Measurements from ENCODE around the gene HS3ST3A1.

Gene HS3ST3A1

GRCh38 chr17:13541032-13541480 lies 60.7 kb downstream of the HS3ST3A1 start:
- no peak overlapping the region for H3K4me2 ChIP-seq (ENCODE audit: low read length)
- no peaks in the 10 kb centered on the region for H3K9me3 ChIP-seq (ENCODE audit: control insufficient read depth, insufficient read depth, low read length)
- no peak overlapping the region for H3K27ac ChIP-seq (ENCODE audit: low read depth, low read length)
- no peaks in the 10 kb centered on the region for H3K9me2 ChIP-seq (replicated peaks; ENCODE audit: control insufficient read depth, low read length)
- H3K4me3 ChIP-seq (ENCODE audit: low read length) = no peak overlapping the region
- no peaks in the 10 kb centered on the region for H3F3A ChIP-seq (ENCODE audit: control insufficient read depth, insufficient read depth)
- H3K36me3 ChIP-seq (ENCODE audit: control insufficient read depth, low read length) = no peaks in the 10 kb centered on the region
- no peaks in the 10 kb centered on the region for H3K27me3 ChIP-seq (ENCODE audit: control insufficient read depth, low read length)
- H3K4me1 ChIP-seq (ENCODE audit: control insufficient read depth, low read length) = no peaks in the 10 kb centered on the region
- TF ChIP-seq CTCF (IDR thresholded peaks at IDR 0.05; ENCODE audit: low read depth, low read length, poor library complexity, severe bottlenecking) (no peak), EZH2phosphoT487 (IDR thresholded peaks at IDR 0.05; ENCODE audit: borderline replicate concordance, low read length) (no peak)
- H4K20me1 ChIP-seq (ENCODE audit: control insufficient read depth, insufficient read depth, low read depth, low read length) = no peaks in the 10 kb centered on the region
- no peaks in the 10 kb centered on the region for H3K79me2 ChIP-seq (ENCODE audit: control insufficient read depth, low read length)

- Histone ChIP-seq H3K4me1 (ENCODE audit: control insufficient read depth, low read length) (no peaks in the 10 kb centered on the region), H3K36me3 (ENCODE audit: control insufficient read depth, low read length) (no peaks in the 10 kb centered on the region), H3K9me3 (ENCODE audit: control insufficient read depth, insufficient read depth, low read length) (no peaks in the 10 kb centered on the region), H3K79me2 (ENCODE audit: control insufficient read depth, low read length) (no peaks in the 10 kb centered on the region), H3K27me3 (ENCODE audit: control insufficient read depth, low read length) (no peaks in the 10 kb centered on the region), H3K4me3 (ENCODE audit: low read length) (no peak overlapping the region), H3K4me2 (ENCODE audit: low read length) (no peak overlapping the region), H4K20me1 (ENCODE audit: control insufficient read depth, insufficient read depth, low read depth, low read length) (no peaks in the 10 kb centered on the region), H3K27ac (ENCODE audit: low read depth, low read length) (no peak overlapping the region), H3K9me2 (replicated peaks; ENCODE audit: control insufficient read depth, low read length) (no peaks in the 10 kb centered on the region), H3F3A (ENCODE audit: control insufficient read depth, insufficient read depth) (no peaks in the 10 kb centered on the region)
- TF ChIP-seq CTCF (IDR thresholded peaks at IDR 0.05; ENCODE audit: low read depth, low read length, poor library complexity, severe bottlenecking) (no peak), EZH2phosphoT487 (IDR thresholded peaks at IDR 0.05; ENCODE audit: borderline replicate concordance, low read length) (no peak)
These were observed 61.2 kb downstream of the HS3ST3A1 start for GRCh38 chr17:13540546-13540945.

- no peaks in the 10 kb centered on the region for H3K9me2 ChIP-seq (replicated peaks; ENCODE audit: control insufficient read depth, low read length)
- no peaks in the 10 kb centered on the region for H3K27me3 ChIP-seq (ENCODE audit: control insufficient read depth, low read length)
- no peaks in the 10 kb centered on the region for H3K9me3 ChIP-seq (ENCODE audit: control insufficient read depth, insufficient read depth, low read length)
- no peaks in the 10 kb centered on the region for H3K79me2 ChIP-seq (ENCODE audit: control insufficient read depth, low read length)
- H4K20me1 ChIP-seq (ENCODE audit: control insufficient read depth, insufficient read depth, low read depth, low read length) = no peaks in the 10 kb centered on the region
- no peak overlapping the region for H3K27ac ChIP-seq (ENCODE audit: low read depth, low read length)
- H3F3A ChIP-seq (ENCODE audit: control insufficient read depth, insufficient read depth) = no peaks in the 10 kb centered on the region
- H3K4me1 ChIP-seq (ENCODE audit: control insufficient read depth, low read length) = no peaks in the 10 kb centered on the region
- TF ChIP-seq EZH2phosphoT487 (IDR thresholded peaks at IDR 0.05; ENCODE audit: borderline replicate concordance, low read length) = no peak
- TF ChIP-seq CTCF (IDR thresholded peaks at IDR 0.05; ENCODE audit: low read depth, low read length, poor library complexity, severe bottlenecking) = no peak
- H3K4me2 ChIP-seq (ENCODE audit: low read length) = no peak overlapping the region
- no peaks in the 10 kb centered on the region for H3K36me3 ChIP-seq (ENCODE audit: control insufficient read depth, low read length)
- H3K4me3 ChIP-seq (ENCODE audit: low read length) = no peak overlapping the region
These were observed 62.3 kb downstream of the HS3ST3A1 start for GRCh38 chr17:13539421-13539820.

All from DOHH2 (cell line).